GM12878 (cell line): Measurements from ENCODE around the gene COL6A3. TPM values are rescaled to one million over a fixed set of nuclear protein-coding genes. Genes with fewer than 3 reads are reported as not detected.

ENCODE experiments used
- ATAC-seq: fragments of 200-7000 bp; cut with Tn5 transposase; 3 replicates; pipeline ENCODE4 v1.9.1; 2020; ENCODE audit warnings: mild to moderate bottlenecking, moderate library complexity
- BruUV-seq: library from RNA; stranded (reverse); fragments of 400-500 nt; replicated peaks from 2 replicates; lab custom pipeline; 2021; lab: Mats Ljungman, UMichigan
- CTCF ChIA-PET: fragments of 300-600 bp; sonication (Branson Sonifier 250); formaldehyde crosslinking; extraction: SDS; loops from one replicate; lab custom pipeline; 2021; ENCODE audit warnings: inconsistent platforms; lab: Yijun Ruan, JAX
- POLR2A ChIA-PET: fragments of 350-600 bp; formaldehyde crosslinking; extraction: SDS; loops from one replicate; lab custom pipeline; 2021; ENCODE audit warnings: inconsistent platforms; lab: Charles Lee
- RAD21 ChIA-PET: fragments of 300-600 bp; sonication (Branson Sonifier 250); formaldehyde crosslinking; loops from one replicate; lab custom pipeline; 2023; ENCODE audit warnings: antibody characterized with exemption; ENCODE audit not compliant: unreplicated experiment; lab: Charles Lee
- SMC1A ChIA-PET: fragments of 300-600 bp; sonication (Branson Sonifier 250); formaldehyde crosslinking; loops from one replicate; lab custom pipeline; 2023; ENCODE audit not compliant: unreplicated experiment, uncharacterized antibody; lab: Charles Lee
- DNase-seq: peaks from one replicate; pipeline ENCODE4 v3.0.0-alpha.2; 2011; ENCODE audit warnings: low read depth, low spot score
- FAIRE-seq: peaks from 3 replicates; lab custom pipeline; 2011; peaks lifted over from hg19 to GRCh38; lab: Jason Lieb, UNC
- H2AFZ ChIP-seq: 2 replicates; pipeline ENCODE4 v1.6.0; 2011; ENCODE audit warnings: low read depth, low read length, control low read depth; ENCODE audit not compliant: control insufficient read depth
- H3K27ac ChIP-seq: 2 replicates; pipeline ENCODE4 v1.5.1; 2011; ENCODE audit warnings: control low read depth; ENCODE audit not compliant: control insufficient read depth, insufficient read depth
- H3K27me3 ChIP-seq, 2 experiments: replicated peaks in 1 of 2; 2 replicates each; pipeline versions ENCODE4 v1.6.0 to v1.6.1; 2011; ENCODE audit warnings: low read length in 1 of 2; ENCODE audit not compliant: control insufficient read depth in 2 of 2, insufficient read depth in 2 of 2
- H3K36me3 ChIP-seq, 2 experiments: 2 replicates each; pipeline ENCODE4 v1.5.1; 2011; ENCODE audit warnings: low read length in 1 of 2; ENCODE audit not compliant: control insufficient read depth in 2 of 2, insufficient read depth in 2 of 2
- H3K4me1 ChIP-seq: 2 replicates; pipeline ENCODE4 v1.6.1; 2011; ENCODE audit warnings: mild to moderate bottlenecking, low read length, moderate library complexity, mixed read lengths; ENCODE audit not compliant: control insufficient read depth, insufficient read depth
- H3K4me2 ChIP-seq: 2 replicates; pipeline ENCODE4 v1.6.0; 2011; ENCODE audit warnings: control low read depth; ENCODE audit not compliant: control insufficient read depth, insufficient read depth
- H3K4me3 ChIP-seq: fragments of 200-600 bp; sonication (generic); 2 replicates; pipeline ENCODE4 v1.5.1; 2016
- H3K79me2 ChIP-seq: 2 replicates; pipeline ENCODE4 v1.6.0; 2011; ENCODE audit warnings: low read length; ENCODE audit not compliant: control insufficient read depth, insufficient read depth
- H3K9ac ChIP-seq: 2 replicates; pipeline ENCODE4 v1.8.0; 2011; ENCODE audit warnings: low read length, control low read depth, mixed read lengths; ENCODE audit not compliant: control insufficient read depth, insufficient read depth
- H3K9me3 ChIP-seq: replicated peaks from 3 replicates; pipeline ENCODE4 v1.5.1; 2011; ENCODE audit warnings: mild to moderate bottlenecking, low read length; ENCODE audit not compliant: control insufficient read depth, insufficient read depth
- H4K20me1 ChIP-seq: 2 replicates; pipeline ENCODE4 v1.6.0; 2011; ENCODE audit not compliant: control insufficient read depth, insufficient read depth
- BCL11A ChIP-seq: IDR thresholded peaks from 2 replicates; pipeline ENCODE4 v1.6.1; 2011; ENCODE audit warnings: low read depth, low read length
- BCL3 ChIP-seq: IDR thresholded peaks from 2 replicates; pipeline ENCODE4 v1.6.1; 2011; ENCODE audit warnings: borderline replicate concordance, low read depth, mild to moderate bottlenecking, moderate library complexity, low read length; ENCODE audit not compliant: insufficient read depth, poor library complexity, severe bottlenecking
- CBX5 ChIP-seq: sonication (generic); IDR thresholded peaks from 2 replicates; pipeline ENCODE4 v1.6.1; 2016; ENCODE audit warnings: low read depth, moderate library complexity, mild to moderate bottlenecking, inconsistent platforms
- CHD2 ChIP-seq: IDR thresholded peaks from 2 replicates; pipeline ENCODE4 v1.6.1; 2011; ENCODE audit warnings: low read depth, low read length, improper control_type of control experiment, borderline replicate concordance
- EED ChIP-seq: sonication (generic); IDR thresholded peaks from 2 replicates; pipeline ENCODE4 v1.6.1; 2016; ENCODE audit warnings: antibody characterized with exemption, low read depth
- IRF5 ChIP-seq: fragments of 450-650 bp; IDR thresholded peaks from 2 replicates; pipeline ENCODE4 v1.6.1; 2017; ENCODE audit warnings: borderline replicate concordance
- NFYB ChIP-seq: IDR thresholded peaks from 2 replicates; pipeline ENCODE4 v1.6.1; 2011; ENCODE audit warnings: low read depth, mild to moderate bottlenecking, low read length, improper control_type of control experiment, moderate library complexity; ENCODE audit not compliant: insufficient read depth
- SMC3 ChIP-seq: IDR thresholded peaks from 2 replicates; pipeline ENCODE4 v1.6.1; 2011; ENCODE audit warnings: low read length, improper control_type of control experiment, borderline replicate concordance
- TBL1XR1 ChIP-seq: IDR thresholded peaks from 2 replicates; pipeline ENCODE4 v1.6.1; 2012; ENCODE audit warnings: low read depth, low read length, improper control_type of control experiment
- USF2 ChIP-seq: IDR thresholded peaks from 2 replicates; pipeline ENCODE4 v1.6.1; 2011; ENCODE audit warnings: low read depth, low read length, improper control_type of control experiment, borderline replicate concordance
- WGBS: methylation state at CpG from one replicate; pipeline ENCODE4 v1.1.6; 2016; ENCODE audit warnings: low lambda C conversion rate; ENCODE audit not compliant: insufficient replicate concordance, insufficient coverage; ENCODE audit errors: missing lambda C conversion rate; 5-methylcytosine and 5-hydroxymethylcytosine counted together
- in situ Hi-C: fragments of 300-500 bp; cut with MboI; formaldehyde crosslinking; loops from 9 replicates; pipeline ENCODE4 v1.14.3; 2018; ENCODE audit warnings: mixed read lengths
- intact Hi-C: fragments of 100-400 bp; cut with micrococcal nuclease; formaldehyde crosslinking; loops from one replicate; pipeline ENCODE4 v1.14.2; 2022; ENCODE audit not compliant: unreplicated experiment
- polyA plus RNA-seq, 11 experiments: library from polyadenylated mRNA; depleted of rRNA in 4 of 11; unstranded in 6 of 11; stranded (reverse) in 5 of 11; fragments of >200 nt; fragmentation: Nextera tagmentation in 4 of 11; fragmentation: Illumina TruSeq in 1 of 11; extraction: Ambion mirVana in 4 of 11; extraction: Trizol in 1 of 11; gene quantifications; 1 replicate in 1 of 11; 2 replicates in 10 of 11; pipeline versions ENCODE4 v1.2.1 to v1.2.3, GENCODE V29; 2011 to 2016; ENCODE audit warnings: inconsistent platforms in 2 of 11, missing spikeins in 2 of 11, low read depth in 1 of 11
- total RNA-seq, 4 experiments: library from RNA; depleted of rRNA in 3 of 4; stranded (reverse); fragments of >200 nt in 3 of 4; fragmentation: Illumina TruSeq in 1 of 4; extraction: Trizol in 1 of 4; gene quantifications; 2 replicates each; pipeline versions ENCODE4 v1.2.1 to v1.2.3, GENCODE V29; 2013 to 2021

Gene COL6A3
- total and polyA plus RNA-seq, 10 of the 15 experiments (the other 5 are each of a cell fraction or from before 2014, with no cell fraction given) = 0.01 to 0.51 (median 0.09) TPM; not detected in 4

GRCh38 chr2:237390235-237390634 lies 23.7 kb downstream of the COL6A3 start (continued):
- no peak for TF ChIP-seq BCL3

- no peak overlapping the region for H3K9ac ChIP-seq
- WGBS = 16% methylated on average over 3 of the region's 3 CpGs
- ChIA-PET POLR2A (interaction anchor here (0.6 kb wide), 1 partner anchor 20 kb away, joined by 6 read pairs; no protein-coding TSS in a partner anchor), RAD21 (no interaction called here), SMC1A (no interaction called here), CTCF (no interaction called here)
- BruUV-seq = no TSS peak
- intact Hi-C loops (no loop called here), in situ Hi-C loops (no loop called here)
- H3K79me2 ChIP-seq = no peaks in the 10 kb centered on the region
- no peak overlapping the region for H3K4me3 ChIP-seq
- H3K4me1 ChIP-seq = no peaks in the 10 kb centered on the region
- H4K20me1 ChIP-seq = no peaks in the 10 kb centered on the region
- no peak overlapping the region for H3K27ac ChIP-seq
- no peaks in the 10 kb centered on the region for H3K9me3 ChIP-seq
- no peak for TF ChIP-seq BCL11A
- DNase-seq = no peak
- ATAC-seq = no peak
- H3K36me3 ChIP-seq = no peaks in the 10 kb centered on the region
- FAIRE-seq = no peak
- peaks cover 0 to 3% of the 10 kb centered on the region in 2 experiments; a peak in 2 of 4 replicates for H3K27me3 ChIP-seq
- H2AFZ ChIP-seq = no peak overlapping the region
- H3K4me2 ChIP-seq = no peak overlapping the region
Observed at GRCh38 chr2:237389831-237390230, 24.1 kb downstream of the COL6A3 start.

- Histone ChIP-seq H2AFZ (no peak overlapping the region), H3K4me1 (no peaks in the 10 kb centered on the region), H3K9me3 (no peaks in the 10 kb centered on the region), H3K9ac (no peak overlapping the region), H4K20me1 (no peaks in the 10 kb centered on the region), H3K4me3 (no peak overlapping the region), H3K36me3 (no peaks in the 10 kb centered on the region), H3K27me3 (peaks cover 0 to 3% of the 10 kb centered on the region in 2 experiments; a peak in 2 of 4 replicates), H3K27ac (no peak overlapping the region), H3K4me2 (no peak overlapping the region), H3K79me2 (no peaks in the 10 kb centered on the region)
- ChIA-PET POLR2A (no interaction called here), CTCF (no interaction called here), RAD21 (no interaction called here), SMC1A (no interaction called here)
- no TSS peak for BruUV-seq
- WGBS = 21% methylated on average over 5 of the region's 5 CpGs
- intact Hi-C loops = no loop called here
- in situ Hi-C loops = no loop called here
- no peak for FAIRE-seq
- DNase-seq = no peak
- ATAC-seq = no peak
- TF ChIP-seq SMC3 (no peak), EED (no peak), NFYB (no peak), IRF5 (no peak), TBL1XR1 (no peak), CHD2 (no peak), CBX5 (no peak), USF2 (no peak)
Observed at GRCh38 chr2:237388036-237388435, 25.9 kb downstream of the COL6A3 start.
